Ramos (cell line): ENCODE measurements around the gene TRNAU1AP.

Source experiments
- in situ Hi-C: fragments of 300-500 bp; cut with MboI; formaldehyde crosslinking; loops from one replicate; pipeline ENCODE4 v1.14.3; 2022; ENCODE audit warnings: low sequenced_read_pairs; ENCODE audit not compliant: unreplicated experiment

TRNAU1AP gene

DNA sequence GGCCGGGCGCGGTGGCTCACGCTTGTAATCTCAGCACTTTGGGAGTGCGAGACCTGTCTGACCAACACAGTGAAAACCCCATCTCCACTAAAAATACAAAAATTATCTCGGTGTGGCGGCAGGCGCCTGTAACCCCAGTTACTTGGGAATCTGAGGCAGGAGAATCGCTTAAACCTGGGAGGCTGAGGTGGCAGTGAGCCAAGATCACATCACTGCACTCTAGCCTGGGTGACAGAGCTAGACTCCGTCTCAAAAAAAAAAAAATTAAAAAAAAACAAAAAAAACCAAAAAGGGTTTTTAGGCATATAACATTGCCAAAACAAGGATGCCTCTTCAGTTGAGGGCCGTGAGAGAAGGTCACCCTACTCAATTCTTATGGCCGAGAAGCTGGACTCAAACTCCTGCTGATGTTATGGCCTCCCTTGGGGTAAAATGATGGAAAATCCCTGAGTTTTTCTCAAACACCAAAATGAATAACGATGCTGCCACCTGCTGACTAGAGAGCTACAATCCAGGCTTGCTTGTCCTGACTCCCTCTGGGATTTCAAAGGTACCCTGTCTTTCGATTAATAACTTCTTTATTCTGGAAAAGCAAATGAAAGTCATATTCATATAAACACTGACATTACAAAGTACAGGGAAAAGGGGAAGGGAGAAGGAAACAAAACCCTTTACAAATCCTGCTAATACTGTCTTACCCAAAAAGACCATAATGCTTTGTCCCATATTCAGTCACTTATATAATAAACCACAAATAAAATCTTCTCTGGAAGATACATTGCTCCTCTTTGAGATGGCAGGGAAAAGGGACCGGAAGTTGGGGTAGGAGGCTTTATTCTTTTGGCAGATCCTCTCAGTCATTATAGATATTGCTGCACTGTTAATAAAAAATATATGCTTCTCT lies 49.9 kb downstream of the TRNAU1AP start:
- in situ Hi-C loops: no loop called here

DNA sequence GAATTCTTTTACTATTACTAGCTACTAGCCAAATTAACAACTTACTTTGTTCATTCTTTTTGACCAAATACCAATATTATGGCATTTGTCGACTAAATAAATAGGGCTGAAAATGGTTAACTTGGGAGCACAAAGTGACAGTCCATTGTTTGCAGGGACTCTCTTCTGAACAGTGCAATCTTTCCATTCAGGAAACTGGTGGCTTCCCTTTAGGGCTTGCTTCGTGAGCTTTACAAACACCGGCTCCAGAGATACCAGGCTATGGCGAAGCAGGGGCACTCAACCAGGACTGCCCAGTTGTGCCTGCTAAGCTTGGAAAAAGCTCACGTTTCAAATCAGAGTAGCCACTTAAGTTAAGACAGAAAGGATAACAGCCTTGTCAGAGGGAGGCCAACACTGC lies 51.5 kb downstream of the TRNAU1AP start:
- in situ Hi-C loops: no loop called here

DNA sequence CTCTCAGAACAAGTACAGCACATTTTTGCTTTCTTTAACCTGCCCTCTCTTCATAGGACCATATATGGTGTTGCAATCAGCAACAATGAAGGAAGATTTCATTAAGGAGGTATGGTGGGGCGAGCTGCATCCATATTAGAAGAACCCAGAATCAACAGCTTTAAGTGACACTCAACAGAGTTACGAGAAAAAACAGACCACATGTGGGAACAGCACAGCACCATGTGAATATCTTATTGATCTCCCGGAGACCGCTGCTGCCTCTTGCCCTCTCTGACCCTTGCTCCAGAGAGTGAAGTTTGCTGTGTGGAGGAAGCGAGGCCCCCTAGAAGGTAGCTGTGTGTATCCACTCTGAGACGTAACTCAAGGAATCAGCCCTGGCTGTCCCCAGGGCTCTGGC lies 52.1 kb downstream of the TRNAU1AP start:
- in situ Hi-C loops: no loop called here

DNA sequence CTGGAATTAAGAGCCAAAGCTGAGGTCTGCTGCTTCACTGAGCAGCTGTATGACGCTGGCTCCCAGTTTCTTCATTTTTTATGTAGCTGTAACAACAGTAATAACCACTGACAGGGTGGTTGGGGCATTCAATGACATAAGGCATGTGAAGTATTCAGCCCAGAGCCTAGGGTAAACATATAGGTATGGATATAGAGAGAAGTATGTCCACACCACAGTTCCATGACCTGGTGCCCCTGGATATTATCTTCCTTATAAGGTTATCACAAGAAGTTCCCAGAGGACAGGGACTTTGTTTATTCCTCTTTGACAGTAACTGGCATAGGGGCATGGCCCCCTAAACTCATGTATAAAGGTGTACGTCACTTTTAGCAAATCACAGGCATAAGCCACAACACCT lies 53.9 kb downstream of the TRNAU1AP start:
- in situ Hi-C loops: no loop called here

DNA sequence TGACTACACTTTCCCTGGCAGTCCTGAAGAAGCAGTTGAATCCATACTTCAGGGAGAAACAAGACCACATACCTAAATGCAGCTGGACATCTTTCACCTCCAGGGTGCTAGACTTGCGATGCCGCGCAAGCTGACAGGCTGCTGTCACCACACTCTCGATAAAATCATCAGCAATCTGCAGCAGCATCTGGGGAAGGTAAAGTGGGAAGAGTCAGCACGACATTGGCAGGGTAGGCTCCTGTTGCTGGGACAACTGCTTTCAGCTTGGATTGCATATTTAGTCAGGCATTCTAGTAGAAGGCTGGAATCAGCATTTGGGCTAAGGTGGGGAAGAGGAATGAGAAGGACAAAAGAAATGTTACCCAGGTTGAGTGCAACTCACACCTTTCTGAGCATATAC lies 60.3 kb downstream of the TRNAU1AP start:
- in situ Hi-C loops: no loop called here
